ENCODE data around the gene IL19. TPM values are rescaled to one million over a fixed set of nuclear protein-coding genes. Genes with fewer than 3 reads are reported as not detected.

IL19 gene
- total and polyA plus RNA-seq, 2 donors (not counting 3 experiments of a cell fraction or from before 2014, with no cell fraction given) = not detected

- H3K4me3 ChIP-seq (replicated peaks in 1 of 3; ENCODE audit: insufficient read depth in 1 of 3, low read depth in 1 of 3, low read length in 3 of 3) = no peak overlapping the region
- H3K27me3 ChIP-seq (ENCODE audit: control insufficient read depth in 2 of 2, insufficient read depth in 2 of 2, low read length in 2 of 2) = peaks cover 2 to 3% of the 10 kb centered on the region in 2 experiments
- H3K4me1 ChIP-seq (ENCODE audit: control insufficient read depth, extremely low read depth, insufficient read depth, low read length) = no peaks in the 10 kb centered on the region
- no peaks in the 10 kb centered on the region for H3K79me2 ChIP-seq (ENCODE audit: control insufficient read depth, insufficient read depth, low read length)
- H3K9me3 ChIP-seq (replicated peaks; ENCODE audit: control insufficient read depth, insufficient read depth, low read length) = no peaks in the 10 kb centered on the region
- H3K27ac ChIP-seq (ENCODE audit: insufficient read depth, low read depth, low read length) = no peak overlapping the region
- BruUV-seq (replicated peaks) = no TSS peak
- no peaks in the 10 kb centered on the region for H3K9me1 ChIP-seq (replicated peaks; ENCODE audit: control insufficient read depth, extremely low read depth, insufficient read depth, low read length)
- ChIA-PET CTCF (no interaction called here), POLR2A (no interaction called here)
- no peak for DNase-seq (ENCODE audit: low read depth, low spot score)
- no peak overlapping the region for H3K4me2 ChIP-seq (ENCODE audit: insufficient read depth, low read length)
- FAIRE-seq = no peak
- intact Hi-C loops (cut with micrococcal nuclease) = no loop called here
- H2AFZ ChIP-seq (ENCODE audit: low read depth, low read length) = no peak overlapping the region
- dilution Hi-C loops (cut with MboI; ENCODE audit: extremely low pct_ligation_motif_present, low sequenced_read_pairs) = no loop called here
- no peaks in the 10 kb centered on the region for H3K36me3 ChIP-seq (ENCODE audit: control insufficient read depth in 2 of 2, extremely low read depth in 1 of 2, insufficient read depth in 2 of 2, low read length in 2 of 2)
- no peak for TF ChIP-seq CTCF (IDR thresholded peaks at IDR 0.05; ENCODE audit: extremely low read depth in 1 of 2, insufficient read depth in 1 of 2, low read depth in 1 of 2, low read length in 2 of 2)
- no peak for TF ChIP-seq POLR2AphosphoS5 (IDR thresholded peaks at IDR 0.05; ENCODE audit: insufficient read depth, low read depth, low read length)
- no peak for TF ChIP-seq GATA2 (IDR thresholded peaks at IDR 0.05; ENCODE audit: insufficient read depth, insufficient read length, low read depth, low read length)
- no peak for TF ChIP-seq MAX (IDR thresholded peaks at IDR 0.05; ENCODE audit: insufficient read depth, insufficient read length)
- TF ChIP-seq FOS (IDR thresholded peaks at IDR 0.05; ENCODE audit: borderline replicate concordance, insufficient read depth, low read length) = no peak
- TF ChIP-seq JUN (IDR thresholded peaks at IDR 0.05; ENCODE audit: borderline replicate concordance, insufficient read depth, insufficient read length, low read depth) = no peak
- no peak for TF ChIP-seq EZH2 (IDR thresholded peaks at IDR 0.05; ENCODE audit: borderline replicate concordance, low read depth, low read length, severe bottlenecking)
- no peak for TF ChIP-seq POLR2A (IDR thresholded peaks at IDR 0.05; ENCODE audit: low read depth, low read length)
- TF ChIP-seq MYC (IDR thresholded peaks at IDR 0.05; ENCODE audit: low read depth, low read length) = no peak
- H3K9ac ChIP-seq (replicated peaks; ENCODE audit: extremely low read depth, insufficient read depth, low read length) = no peak overlapping the region
- H4K20me1 ChIP-seq (replicated peaks; ENCODE audit: control insufficient read depth, extremely low read depth, insufficient read depth, low read length) = no peaks in the 10 kb centered on the region
Observed at GRCh38 chr1:206779638-206780037, 9.1 kb downstream of the IL19 start.

Data from endothelial cell of umbilical vein (primary cell).